Amniotic epithelial cell (primary cell): ENCODE results near the gene SLX4.

Experiments
- DNase-seq: peaks from one replicate; pipeline ENCODE4 v3.0.0-alpha.2; 2010; ENCODE audit warnings: low read depth

SLX4 gene

DNA sequence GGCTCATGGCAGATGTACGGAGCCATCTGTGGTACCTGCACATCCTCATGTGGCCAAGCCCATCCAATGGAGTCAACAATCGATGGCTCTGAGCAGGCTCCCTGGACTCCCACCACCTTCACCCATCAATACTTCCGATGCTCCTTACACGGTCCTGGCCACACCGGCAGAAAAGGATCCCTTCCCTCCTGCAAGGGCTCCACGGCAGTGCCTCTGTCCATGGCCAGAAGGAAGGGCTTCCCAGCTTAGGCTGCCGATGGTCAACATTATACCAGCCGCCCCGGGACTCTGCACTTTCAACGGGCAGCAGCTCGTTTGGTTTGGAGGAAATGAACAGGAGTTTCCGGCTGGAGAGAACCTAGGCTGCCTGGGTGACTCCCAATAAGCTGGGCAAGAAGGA is 13.2 kb downstream of the SLX4 start:
- DNase-seq: no peak

DNA sequence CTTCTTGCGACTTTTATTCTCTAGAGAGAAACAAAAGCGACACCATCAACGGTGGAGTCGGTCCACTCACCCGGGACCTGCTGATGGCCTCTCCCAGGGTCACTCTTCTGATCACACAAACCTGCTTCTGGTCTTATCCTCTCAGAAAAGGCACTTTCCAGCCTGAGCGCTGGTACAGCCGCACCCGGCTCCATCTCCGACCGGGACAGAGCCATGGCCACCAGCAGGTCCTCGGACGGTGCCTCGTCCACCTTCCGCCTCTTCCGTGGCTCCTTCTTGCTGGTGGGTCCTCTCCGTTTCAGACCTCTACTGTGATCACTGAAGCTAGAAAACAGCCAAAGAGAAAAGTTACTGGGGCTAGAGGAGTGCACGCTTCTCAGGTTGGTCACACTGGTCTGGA is 13.7 kb downstream of the SLX4 start:
- DNase-seq: no peak

DNA sequence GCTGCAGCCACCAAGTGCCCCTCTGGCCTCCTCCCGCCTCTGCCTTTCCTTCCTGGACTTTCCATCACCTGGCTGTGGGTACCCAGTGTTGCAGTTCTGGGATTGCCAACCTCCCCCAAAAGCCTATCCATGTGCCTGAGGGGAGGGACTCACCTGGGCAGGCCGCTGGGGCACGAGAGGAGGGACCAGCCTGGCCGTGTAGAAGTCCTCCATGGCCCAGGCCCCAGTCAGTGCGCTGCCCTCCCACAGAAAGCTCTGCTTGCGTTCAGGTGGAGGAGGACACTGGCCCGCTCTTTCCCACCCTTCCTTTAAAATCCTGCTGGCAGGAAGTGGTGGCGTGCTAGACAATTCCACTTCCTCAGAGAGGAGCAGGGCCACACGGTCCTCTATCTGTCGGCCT is 14.2 kb downstream of the SLX4 start:
- no peak for DNase-seq

DNA sequence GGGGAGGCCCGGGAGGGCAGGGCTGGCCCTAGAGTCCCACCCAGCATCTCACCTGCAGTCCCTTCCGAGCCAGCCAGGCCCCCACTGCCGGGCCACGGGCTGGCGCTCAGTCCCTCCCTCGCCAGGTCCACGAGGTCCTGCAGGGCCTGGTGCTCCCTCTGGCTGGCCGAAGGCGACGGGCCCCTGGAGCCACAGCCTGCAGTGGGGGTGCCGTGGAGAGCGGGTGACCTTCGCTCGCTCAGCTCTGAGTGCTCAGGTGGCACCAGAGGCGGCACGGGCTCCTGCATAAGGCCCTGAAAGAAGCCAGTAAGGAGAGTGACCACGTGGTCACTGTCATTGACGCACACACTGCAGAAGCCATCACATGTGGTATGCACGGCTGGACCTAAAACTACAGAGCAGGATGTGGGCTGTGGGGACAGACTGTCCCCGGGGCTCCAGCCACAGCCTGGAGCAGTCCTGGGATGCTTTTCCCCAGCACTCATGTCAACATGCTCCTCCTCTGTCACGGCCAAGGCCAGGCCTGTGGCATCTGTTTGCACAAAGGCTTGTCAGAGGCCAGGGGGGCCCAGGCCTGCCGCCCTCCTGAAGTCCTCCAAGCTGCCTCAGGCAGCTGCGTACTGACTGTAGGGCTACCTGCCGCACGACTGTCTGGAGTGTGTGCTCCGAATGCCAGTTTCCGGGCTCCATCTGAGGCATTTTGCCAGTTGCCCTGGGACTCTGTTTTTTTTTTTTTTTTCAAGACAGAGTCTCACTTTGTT is 15.1 kb downstream of the SLX4 start:
- no peak for DNase-seq

DNA sequence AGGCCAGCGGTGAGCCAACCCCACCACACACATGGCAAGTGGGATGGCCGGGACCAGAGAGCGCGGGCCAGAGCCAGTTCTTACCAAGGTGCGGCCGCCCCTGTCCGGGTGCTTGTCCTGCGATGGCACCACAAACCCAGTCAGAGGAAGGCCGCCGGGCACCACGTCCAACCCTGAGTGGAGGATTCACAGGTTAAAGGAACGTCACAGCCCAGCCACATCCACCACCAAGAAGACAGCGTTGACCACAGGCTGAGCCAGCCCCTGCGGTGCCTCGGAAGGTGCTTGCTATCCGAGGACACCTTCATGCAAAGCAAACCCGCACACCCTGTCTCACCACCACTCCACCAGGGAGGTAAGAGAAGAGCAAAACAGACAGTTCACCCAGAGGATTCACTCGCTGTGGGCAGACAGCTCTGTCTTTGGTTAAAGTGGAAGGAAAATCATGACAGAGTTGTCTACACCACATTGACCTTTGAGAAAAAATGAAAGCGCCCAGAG is 15.8 kb downstream of the SLX4 start:
- no peak for DNase-seq

DNA sequence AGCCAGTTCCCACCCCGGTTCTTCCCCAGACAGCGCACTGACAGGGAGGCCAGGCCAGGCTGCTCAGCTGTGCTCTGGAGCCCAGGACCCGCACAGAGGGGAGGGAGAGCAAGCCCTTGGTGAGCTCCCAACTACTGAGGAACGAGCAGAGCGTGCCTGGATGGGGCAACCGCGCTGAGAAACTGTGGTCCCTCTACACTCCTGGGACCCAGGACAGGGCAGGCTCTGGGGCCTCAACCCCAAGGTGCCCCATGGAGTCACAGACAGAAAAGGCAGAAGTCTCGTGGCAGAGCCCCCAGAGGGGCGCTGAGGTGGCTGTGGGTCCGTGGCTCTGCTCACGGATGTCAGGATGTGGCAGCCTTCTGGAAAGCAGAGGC is 16.3 kb downstream of the SLX4 start:
- no peak for DNase-seq

DNA sequence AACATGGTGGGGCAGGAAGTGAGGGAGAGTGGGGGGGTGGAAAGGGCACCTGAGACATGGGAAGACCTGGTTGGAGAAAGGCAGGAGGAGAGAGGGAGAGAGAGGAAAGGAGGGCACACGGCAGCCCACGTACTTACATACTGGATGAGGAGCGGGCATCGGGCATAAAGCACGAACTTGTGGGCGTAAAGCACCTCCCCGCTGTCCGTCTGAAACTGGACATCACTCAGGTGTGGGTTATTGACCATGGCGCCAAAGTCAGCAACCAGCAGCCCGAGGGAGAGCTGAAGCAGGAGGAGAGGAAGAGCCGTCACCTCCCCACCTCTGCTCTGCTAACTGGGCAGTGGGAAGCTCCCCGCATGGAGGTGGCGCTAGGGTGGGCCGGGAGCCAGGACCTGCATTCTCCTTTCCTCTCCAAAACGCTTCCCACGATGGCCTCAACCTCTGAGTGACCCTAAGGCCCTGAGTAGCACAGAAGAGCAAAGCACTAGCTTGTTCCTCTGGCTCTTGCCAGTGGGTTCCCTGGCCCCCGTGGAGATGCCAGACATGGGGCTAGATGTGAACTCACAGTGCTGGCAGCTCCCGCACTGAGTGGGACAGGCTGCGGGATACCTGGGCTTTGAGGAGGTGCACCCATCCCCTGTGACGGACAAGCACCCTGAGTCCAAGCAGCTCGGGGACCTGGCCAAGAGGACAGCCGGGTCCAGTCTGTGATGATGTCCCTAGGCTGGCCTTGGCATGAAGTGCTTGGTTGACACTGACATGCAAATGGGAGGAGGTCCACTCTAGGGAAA is 16.9 kb downstream of the SLX4 start:
- no peak for DNase-seq

DNA sequence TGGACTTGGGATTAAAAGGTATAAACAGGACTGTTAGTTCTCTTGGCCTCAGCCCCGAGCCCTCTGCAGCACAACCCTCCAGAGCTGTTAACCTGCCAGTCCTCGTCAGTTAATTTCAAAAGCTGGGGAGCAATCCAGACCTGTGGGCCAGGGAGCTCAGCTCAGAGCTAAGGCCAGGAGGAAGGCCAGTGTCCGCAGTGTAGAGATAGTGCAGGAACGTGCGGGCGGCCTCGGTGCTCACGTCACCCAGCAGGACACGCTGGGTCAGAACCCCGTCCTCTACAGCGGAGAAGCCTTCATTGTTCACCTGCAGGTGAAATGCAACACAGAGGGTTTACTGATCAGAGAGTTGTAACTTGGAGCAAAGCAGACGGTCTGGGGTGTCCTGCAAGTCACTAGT is 18.8 kb downstream of the SLX4 start:
- no peak for DNase-seq

DNA sequence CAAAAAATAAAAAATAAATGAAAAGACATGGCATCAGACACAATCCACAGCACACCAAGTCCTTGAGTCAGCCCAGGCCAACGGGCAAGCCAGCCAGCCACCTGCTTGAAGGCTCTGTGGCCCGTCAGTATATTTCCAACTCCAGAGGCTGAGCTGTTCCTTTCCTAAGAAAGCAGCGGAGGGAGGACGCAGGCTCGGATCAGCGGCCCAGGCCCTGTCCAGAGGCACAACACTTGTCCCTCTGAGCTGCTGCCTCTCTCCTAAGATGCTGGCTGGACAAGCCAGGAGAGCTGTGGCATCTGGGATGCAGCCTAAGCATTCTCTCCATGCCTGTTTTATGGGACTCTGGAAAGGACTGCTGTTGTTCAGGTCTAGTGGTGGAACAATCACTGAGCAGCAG is 19.4 kb downstream of the SLX4 start:
- no peak for DNase-seq

DNA sequence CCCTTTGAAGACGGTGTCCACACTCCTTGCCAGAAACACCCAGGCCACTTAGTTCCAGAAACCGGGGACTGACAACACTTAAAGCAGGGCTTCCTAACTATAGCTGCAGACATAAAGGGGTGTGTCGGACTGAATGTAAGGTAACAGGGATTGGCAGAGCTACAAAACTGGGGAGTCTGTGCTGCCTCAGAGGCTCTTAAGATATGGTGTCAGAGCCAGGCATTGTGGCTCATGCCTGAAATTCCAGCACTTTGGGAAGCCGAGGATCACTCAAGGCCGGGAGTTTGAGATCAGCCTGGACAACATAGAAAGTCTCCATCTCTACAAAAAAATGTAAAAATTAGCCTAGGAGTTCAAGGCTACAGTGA is 20.0 kb downstream of the SLX4 start:
- peak; percentile 25 for DNase-seq

DNA sequence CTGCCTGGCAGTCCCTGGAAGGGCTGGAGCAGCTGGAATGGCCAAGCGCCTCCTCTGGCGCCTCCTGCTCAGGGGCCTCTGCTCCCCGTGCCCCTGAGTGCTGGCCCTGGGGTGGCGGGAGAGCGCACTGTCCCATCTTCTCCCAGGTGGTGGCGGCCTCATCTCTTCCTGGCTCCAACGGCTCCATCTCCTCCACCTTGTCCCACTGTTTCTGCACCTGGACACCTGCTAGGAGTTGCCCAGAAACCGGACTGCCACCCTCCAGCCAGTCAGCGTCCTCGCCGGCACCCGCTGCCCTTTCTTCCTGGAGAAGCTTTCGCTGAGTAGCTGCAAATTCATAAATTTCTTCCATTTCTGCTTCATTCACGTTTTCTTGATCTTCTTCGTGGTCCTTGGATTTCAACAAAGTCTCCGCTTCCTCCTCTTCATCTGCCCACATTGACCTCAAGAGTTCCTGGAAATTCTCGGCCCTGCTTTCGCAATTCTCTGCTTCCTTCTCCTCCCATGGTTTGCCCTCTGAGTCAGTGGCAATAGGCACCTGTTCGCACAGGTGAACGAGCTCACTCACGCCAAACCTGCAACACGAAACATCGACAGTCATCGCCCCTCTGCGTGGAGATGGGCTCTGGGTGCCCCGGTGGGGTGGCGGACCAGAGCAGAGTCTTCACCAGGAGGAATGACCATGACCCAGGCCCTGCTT is 20.5 kb downstream of the SLX4 start:
- peak; percentile 40 for DNase-seq

DNA sequence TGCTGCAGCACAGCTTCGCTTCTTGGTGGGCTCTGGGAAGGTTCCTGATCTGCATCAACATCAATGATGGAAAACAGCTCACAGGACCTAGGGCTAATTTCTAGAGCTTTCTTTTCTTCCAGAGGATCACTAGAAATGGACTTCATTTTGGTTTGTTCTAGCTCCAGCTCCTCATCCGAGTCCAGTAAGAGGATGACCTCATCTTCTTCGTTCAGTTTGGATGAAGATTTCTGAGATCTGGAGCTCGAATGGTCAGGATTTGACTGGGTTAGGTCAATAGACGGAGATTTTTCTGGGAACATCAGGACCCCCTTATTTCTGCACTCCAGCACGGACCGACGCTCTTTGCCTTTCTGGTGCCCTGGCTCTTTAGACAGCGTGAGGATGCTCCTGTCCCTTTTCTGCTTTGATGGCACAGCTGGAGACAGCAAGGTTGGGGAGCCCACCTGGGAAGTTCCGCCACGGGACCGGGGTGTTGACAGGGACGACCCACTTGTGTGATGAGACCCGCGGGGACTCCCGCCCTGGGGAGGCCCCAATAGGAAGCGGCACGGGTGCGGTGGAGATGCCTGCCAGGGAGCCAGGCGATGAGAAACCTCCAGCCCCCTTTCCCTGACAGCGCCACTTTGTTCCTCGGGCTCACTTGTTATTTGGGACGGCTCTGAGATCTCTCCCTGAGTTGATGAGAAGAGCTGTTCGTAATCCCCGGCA is 21.3 kb downstream of the SLX4 start:
- no peak for DNase-seq

DNA sequence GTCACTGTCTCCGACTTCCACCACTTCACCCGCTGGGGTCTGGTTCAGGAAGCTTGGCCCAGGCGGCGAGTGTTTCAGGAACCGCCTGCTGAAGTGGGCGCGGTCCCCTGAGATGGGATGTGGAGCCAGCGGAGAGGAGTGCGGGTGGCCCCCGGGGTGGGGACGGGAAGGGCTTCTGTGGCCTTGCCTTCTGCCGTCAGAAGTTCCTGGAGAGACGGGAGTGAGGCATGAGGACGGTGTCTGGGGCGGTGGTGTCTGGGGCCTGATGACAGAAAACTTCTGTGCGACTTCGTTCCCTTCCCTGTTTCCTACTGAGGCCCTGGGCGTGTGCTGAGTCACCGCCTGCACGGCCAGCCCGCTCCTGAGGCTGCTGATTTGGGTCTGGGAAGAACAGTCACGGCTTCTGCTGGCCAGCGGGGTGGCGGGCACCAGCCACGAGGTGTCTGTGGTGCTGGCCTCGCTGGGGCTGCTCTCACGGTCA is 21.9 kb downstream of the SLX4 start:
- DNase-seq: no peak

DNA sequence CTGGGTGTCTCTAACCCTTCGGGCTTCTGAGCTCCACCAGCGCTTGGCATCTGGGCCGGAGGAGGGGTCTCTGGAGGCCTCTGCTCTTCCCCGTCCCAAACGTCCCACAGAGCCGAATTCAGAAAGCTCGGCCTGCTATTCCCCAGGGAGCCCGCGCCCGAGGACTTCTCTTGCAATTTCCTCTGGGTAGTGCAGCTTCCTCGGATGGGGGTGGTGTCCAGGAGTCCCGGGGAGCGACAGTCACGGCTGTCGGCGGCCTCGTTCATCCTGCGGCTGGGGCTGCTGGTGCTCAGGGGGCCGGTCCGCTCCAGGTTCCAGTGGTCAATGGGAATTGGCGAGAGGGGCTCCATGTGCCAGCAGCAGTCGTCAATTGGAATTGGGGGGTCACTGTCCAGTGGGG is 22.4 kb downstream of the SLX4 start:
- DNase-seq: no peak

DNA sequence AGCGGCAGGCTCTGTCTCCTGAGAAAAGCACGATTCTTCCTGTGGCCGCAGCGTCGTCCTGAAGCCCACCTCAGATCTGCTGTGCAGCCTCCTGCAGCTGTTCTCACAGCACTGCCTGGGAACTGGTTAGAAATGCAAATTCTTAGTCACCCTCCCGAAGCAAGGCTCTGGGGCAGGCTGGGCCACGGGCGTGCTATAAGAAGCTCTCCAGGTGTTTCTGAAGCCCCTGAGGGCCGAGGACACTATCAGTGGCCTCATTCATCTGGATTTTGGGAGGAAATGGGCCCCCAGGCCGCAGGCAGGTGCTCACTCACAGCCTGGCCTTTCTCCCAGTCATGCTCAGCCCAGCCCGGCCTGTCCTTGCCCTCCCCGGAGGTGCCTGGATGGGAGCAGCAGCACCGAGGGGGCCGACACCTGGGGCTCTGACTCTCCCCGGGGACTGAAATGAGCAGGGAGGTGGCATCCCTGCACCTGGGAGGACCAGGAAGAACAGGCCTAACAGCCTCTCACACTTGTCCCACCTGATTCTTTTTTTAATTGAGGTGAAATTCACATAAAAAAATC is 23.8 kb downstream of the SLX4 start:
- no peak for DNase-seq

DNA sequence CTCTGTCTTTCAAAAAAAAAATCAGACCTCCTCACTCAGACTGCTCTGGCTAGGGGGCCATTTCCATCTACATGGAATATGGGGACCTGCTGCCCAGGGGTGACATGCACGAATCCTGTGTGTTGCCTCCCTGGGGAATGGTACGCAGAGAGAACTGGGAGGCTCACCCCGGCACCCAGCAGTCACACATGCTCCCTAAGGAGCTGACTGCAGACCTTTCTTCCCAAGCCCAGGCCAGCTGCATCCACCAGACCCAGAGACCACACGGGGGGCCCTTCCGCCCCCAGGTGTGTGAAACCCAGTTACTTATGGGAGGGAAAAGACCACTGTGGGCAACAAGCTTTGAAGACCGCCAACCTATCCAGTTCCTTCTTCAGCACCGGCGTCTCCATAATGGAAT is 27.0 kb downstream of the SLX4 start:
- no peak for DNase-seq

DNA sequence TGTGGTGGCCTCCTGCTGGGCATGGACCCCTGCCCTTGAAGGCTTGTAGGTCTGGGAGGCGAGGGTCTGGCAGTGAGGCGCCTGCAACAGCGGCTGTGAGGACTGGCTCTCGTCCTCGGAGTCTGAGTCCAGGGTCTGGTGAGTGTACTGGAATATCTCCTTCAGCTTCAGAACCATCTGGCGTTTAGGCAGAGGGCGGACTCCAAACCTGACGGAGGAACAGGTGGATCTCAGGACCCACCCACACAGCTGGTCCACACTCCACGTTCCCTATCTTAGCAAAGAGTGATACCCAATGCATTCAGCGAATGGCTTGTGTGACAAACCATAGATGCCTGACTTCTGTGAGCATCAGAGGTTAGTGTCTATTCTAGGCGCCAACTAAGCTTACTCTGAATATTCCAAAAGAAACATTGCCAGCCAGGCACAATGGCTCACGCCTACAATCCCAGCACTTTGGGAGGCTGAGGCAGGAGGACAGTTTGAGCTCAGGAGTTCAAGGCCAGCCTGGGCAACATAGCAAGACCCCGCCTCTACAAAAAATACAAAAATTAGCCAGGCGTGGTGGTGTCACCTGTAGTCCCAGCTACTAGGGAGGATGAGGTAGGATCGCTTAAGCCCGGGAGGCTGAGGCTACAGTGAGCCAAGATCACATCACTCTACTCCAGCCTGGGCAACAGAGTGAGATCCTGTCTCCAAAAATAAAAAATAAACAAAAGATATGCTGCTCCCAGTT is 27.9 kb downstream of the SLX4 start:
- no peak for DNase-seq

DNA sequence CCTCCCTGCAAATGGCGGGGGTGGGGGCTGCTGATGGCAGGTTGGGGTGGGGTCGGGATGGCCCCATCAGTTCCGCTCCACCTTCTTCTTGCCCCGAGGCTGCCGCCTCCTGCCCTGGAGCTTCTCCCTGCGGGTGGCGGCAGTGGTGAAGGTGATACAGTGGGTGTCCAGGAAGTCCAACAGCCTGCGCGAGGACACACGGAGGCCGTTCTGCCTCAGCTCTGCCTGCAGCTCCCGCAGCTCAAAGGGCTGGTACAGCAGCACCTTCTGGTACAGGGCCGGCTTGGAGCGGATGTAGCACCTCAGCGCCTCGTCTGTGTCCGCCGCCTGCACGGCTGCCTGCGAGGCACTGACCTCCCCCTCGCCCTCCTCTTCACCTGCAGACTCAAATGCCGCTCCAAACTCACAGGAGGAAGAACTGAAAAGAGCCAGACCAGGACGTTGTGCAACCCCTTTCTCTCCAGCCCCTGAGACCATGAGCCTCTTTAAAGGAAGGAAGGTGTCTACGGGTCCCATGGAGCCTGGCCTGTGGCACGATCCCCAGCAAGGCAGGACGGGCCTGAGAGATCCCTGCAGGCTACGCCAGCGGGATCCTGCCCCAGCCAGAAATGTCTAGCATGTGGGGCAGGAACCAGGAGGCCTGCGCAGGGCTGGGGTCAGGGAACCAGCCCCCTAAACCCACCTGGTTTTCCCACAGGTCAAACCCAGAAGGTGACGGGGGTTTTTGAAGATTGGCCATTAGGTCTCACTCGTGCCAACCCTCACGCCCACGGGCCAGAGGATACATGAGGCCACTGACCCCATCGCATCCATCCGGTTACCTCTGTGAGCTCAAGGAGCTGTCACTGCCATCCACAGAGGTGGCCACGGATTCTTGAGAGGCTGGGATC is 28.9 kb downstream of the SLX4 start:
- no peak for DNase-seq

DNA sequence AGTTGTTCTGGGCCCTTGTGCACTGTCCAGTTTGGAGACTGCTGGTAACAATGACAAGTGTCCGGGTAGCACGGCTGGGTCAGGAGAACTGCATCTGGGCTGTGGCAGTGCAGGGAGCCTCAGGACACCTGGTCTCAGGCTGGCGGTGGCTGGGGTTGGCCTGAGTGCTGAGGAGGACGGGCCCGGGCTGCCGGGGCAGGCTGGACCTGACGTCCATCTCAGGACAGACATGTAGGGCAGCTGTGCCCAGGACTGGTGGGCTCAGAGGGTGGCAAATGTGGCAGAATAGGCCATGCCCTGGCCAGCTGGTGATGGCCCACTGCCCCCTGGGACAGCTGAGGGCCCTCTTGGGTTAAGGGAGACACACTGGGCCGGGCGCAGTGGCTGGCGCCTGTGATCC is 30.0 kb downstream of the SLX4 start:
- no peak for DNase-seq

DNA sequence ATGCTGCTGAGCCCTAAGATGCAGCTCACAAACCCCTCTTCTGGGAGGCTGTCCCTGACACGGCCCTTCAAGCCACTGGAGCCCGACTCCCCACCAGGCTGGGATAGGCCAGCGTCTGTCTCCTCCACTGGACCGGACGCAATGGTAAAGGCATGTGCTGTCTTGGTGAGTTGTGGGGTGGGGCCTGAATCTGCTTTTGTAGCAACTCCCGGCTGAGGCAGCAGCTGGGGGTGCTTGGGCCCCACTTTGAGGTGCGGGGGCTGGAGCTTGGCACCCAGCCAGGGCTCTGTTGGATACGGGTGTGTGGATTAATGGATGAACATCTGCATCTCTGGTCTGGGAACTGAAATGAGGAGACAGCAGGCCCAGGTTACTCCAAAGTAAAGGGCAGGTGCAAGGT is 30.7 kb downstream of the SLX4 start:
- DNase-seq: peak; percentile 65
